Spleen (tissue), 7 donors: ENCODE measurements around the gene SMG9.

Experiments used
- CTCF ChIP-seq, 11 experiments: fragments of 200-600 bp in 7 of 11; fragments of 450-650 bp in 4 of 11; sonication (generic) in 4 of 11; IDR thresholded peaks in 8 of 11; conservative IDR thresholded peaks in 3 of 11; 1 replicate in 7 of 11; 2 replicates in 4 of 11; pipeline versions ENCODE4 v1.4.0 to v1.8.0; 2016 to 2021; ENCODE audit warnings: antibody characterized with exemption in 11 of 11, inconsistent platforms in 4 of 11, mild to moderate bottlenecking in 1 of 11
- POLR2A ChIP-seq, 3 donors: fragments of 450-650 bp; IDR thresholded peaks; one replicate each; pipeline ENCODE4 v1.5.1; 2017; ENCODE audit warnings: antibody characterized with exemption in 3 of 3, mild to moderate bottlenecking in 1 of 3
- POLR2AphosphoS5 ChIP-seq, 3 donors: sonication (generic); formaldehyde crosslinking; IDR thresholded peaks; one replicate each; pipeline ENCODE4 v1.5.1; 2017; ENCODE audit warnings: antibody characterized with exemption in 3 of 3
- donor health status: DM: no; HTN: no; CAD: no; lungs with moderate emphysema.
- donor health status: DM: no; HTN: no; CAD: no.
- donor health status: DM: no; HTN: no; CAD: no.

- TF ChIP-seq CTCF (IDR thresholded peaks at IDR 0.05 in 8 of 11, conservative IDR thresholded peaks at IDR 0.05 in 3 of 11) (no peak), POLR2AphosphoS5 (IDR thresholded peaks at IDR 0.05) (no peak), POLR2A (IDR thresholded peaks at IDR 0.05) (no peak)
These were observed 27.2 kb downstream of the SMG9 start for GRCh38 chr19:43727593-43727853.
